HG03060 (cell line): Measurements from ENCODE around the gene RBMX.

Experiments used
- ATAC-seq: cut with Tn5 transposase; IDR thresholded peaks from one replicate; pipeline ENCODE4 v1.9.1; 2021; ENCODE audit warnings: low read depth, moderate number of reproducible peaks; ENCODE audit not compliant: unreplicated experiment

RBMX gene

GRCh38 chrX:136850441-136851175 is 29.9 kb downstream of the RBMX start:
- no peak for ATAC-seq

- no peak for ATAC-seq
Observed at GRCh38 chrX:136849395-136849794, 31.1 kb downstream of the RBMX start.

- no peak for ATAC-seq
Observed at GRCh38 chrX:136847874-136848273, 32.7 kb downstream of the RBMX start.

- ATAC-seq, result no peak
Observed at GRCh38 chrX:136839196-136839595, 41.3 kb downstream of the RBMX start.

- ATAC-seq, result no peak
Observed at GRCh38 chrX:136835761-136836160, 44.8 kb downstream of the RBMX start.

GRCh38 chrX:136829413-136829812 is 51.1 kb downstream of the RBMX start:
- ATAC-seq, result no peak

- ATAC-seq, result no peak
Observed at GRCh38 chrX:136828830-136829229, 51.7 kb downstream of the RBMX start.

GRCh38 chrX:136827026-136827425 is 53.5 kb downstream of the RBMX start:
- no peak for ATAC-seq

- no peak for ATAC-seq
Observed at GRCh38 chrX:136825771-136826170, 54.8 kb downstream of the RBMX start.
